Lower leg skin (tissue), 3 donors: ENCODE data around the gene GNG7.

Experiments used
- CTCF ChIP-seq, 3 donors: fragments of 450-650 bp; IDR thresholded peaks; one replicate each; pipeline ENCODE4 v1.5.1; 2016; ENCODE audit warnings: antibody characterized with exemption in 3 of 3, mild to moderate bottlenecking in 3 of 3, moderate library complexity in 2 of 3
- POLR2A ChIP-seq, 2 donors: fragments of 450-650 bp; IDR thresholded peaks; one replicate each; pipeline ENCODE4 v1.6.1; 2016 to 2017; ENCODE audit warnings: antibody characterized with exemption in 2 of 2, mild to moderate bottlenecking in 1 of 2, moderate library complexity in 1 of 2

- TF ChIP-seq CTCF (IDR thresholded peaks at IDR 0.05) (no peak), POLR2A (IDR thresholded peaks at IDR 0.05) (no peak)
Observed at GRCh38 chr19:2524361-2524839, 178.1 kb downstream of the GNG7 start.
